Chondrocyte (in vitro differentiated cells): ENCODE results near the gene TOP1. TPM values are rescaled to one million over a fixed set of nuclear protein-coding genes. Genes with fewer than 3 reads are reported as not detected.
"Not testable (repeated sequence)": the region's sequence is repeated elsewhere in the genome, so short reads cannot be mapped to it uniquely, and the experiment has no call there.

Source experiments
- DNase-seq: peaks from one replicate; pipeline ENCODE4 v3.0.0; 2021; ENCODE audit warnings: mixed read lengths, low spot score
- H3K27ac Mint-ChIP-seq: one replicate; pipeline ENCODE4 v1.8.0; 2021; ENCODE audit warnings: mild to moderate bottlenecking, moderate library complexity, mixed read lengths; ENCODE audit not compliant: unreplicated experiment
- H3K27me3 Mint-ChIP-seq: 2 replicates; pipeline ENCODE4 v1.8.0; 2021; ENCODE audit warnings: low read depth, mixed read lengths
- H3K36me3 Mint-ChIP-seq: 2 replicates; pipeline ENCODE4 v1.8.0; 2021; ENCODE audit warnings: low read depth, mixed read lengths
- H3K4me1 Mint-ChIP-seq: 2 replicates; pipeline ENCODE4 v1.8.0; 2021; ENCODE audit warnings: low read depth, mild to moderate bottlenecking, mixed read lengths
- H3K4me3 Mint-ChIP-seq: one replicate; pipeline ENCODE4 v1.8.0; 2021; ENCODE audit warnings: mild to moderate bottlenecking, moderate library complexity, mixed read lengths; ENCODE audit not compliant: unreplicated experiment
- H3K9me3 Mint-ChIP-seq: 2 replicates; pipeline ENCODE4 v1.8.0; 2021; ENCODE audit warnings: low read depth, mixed read lengths
- total RNA-seq: library from RNA; stranded (reverse); gene quantifications from 3 replicates; pipeline ENCODE4 v1.2.1, GENCODE V29; 2021
- TF ChIP-seq, protein P1 (sequence below): fragments of 200-600 bp; sonication (generic); IDR thresholded peaks from 2 replicates; pipeline ENCODE4 v1.5.0; 2021; ENCODE audit warnings: antibody characterized with exemption, mild to moderate bottlenecking, moderate library complexity

TOP1 gene
- total RNA-seq, 1 donor from 2014 or later, result 39.0 TPM

GRCh38 chr20:41116282-41116956, 87.8 kb downstream of the TOP1 start:
- H3K4me3 Mint-ChIP-seq, result no peak overlapping the region
- TF ChIP-seq, protein P1, sequence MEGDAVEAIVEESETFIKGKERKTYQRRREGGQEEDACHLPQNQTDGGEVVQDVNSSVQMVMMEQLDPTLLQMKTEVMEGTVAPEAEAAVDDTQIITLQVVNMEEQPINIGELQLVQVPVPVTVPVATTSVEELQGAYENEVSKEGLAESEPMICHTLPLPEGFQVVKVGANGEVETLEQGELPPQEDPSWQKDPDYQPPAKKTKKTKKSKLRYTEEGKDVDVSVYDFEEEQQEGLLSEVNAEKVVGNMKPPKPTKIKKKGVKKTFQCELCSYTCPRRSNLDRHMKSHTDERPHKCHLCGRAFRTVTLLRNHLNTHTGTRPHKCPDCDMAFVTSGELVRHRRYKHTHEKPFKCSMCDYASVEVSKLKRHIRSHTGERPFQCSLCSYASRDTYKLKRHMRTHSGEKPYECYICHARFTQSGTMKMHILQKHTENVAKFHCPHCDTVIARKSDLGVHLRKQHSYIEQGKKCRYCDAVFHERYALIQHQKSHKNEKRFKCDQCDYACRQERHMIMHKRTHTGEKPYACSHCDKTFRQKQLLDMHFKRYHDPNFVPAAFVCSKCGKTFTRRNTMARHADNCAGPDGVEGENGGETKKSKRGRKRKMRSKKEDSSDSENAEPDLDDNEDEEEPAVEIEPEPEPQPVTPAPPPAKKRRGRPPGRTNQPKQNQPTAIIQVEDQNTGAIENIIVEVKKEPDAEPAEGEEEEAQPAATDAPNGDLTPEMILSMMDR, result no peak
- no peaks in the 10 kb centered on the region for H3K27me3 Mint-ChIP-seq

GRCh38 chr20:41118159-41118558, 89.5 kb downstream of the TOP1 start:
- H3K27me3 Mint-ChIP-seq, H3K9me3 Mint-ChIP-seq, DNase-seq, H3K4me3 Mint-ChIP-seq: not testable (repeated sequence)
- Mint-ChIP-seq H3K4me1 (peaks cover 14% of the 10 kb centered on the region), H3K36me3 (peaks cover 55% of the 10 kb centered on the region), H3K27ac (peak overlapping the region; percentile 81)
- TF ChIP-seq, protein P1, result peak; percentile 64

More at GRCh38 chr20:41116282-41116956, 87.8 kb downstream of the TOP1 start:
- peaks cover 28% of the 10 kb centered on the region for H3K4me1 Mint-ChIP-seq
- no peaks in the 10 kb centered on the region for H3K9me3 Mint-ChIP-seq
- DNase-seq, result no peak
- peaks cover 55% of the 10 kb centered on the region for H3K36me3 Mint-ChIP-seq
- H3K27ac Mint-ChIP-seq, result no peak overlapping the region

GRCh38 chr20:41118632-41119031, 90.0 kb downstream of the TOP1 start:
- peak overlapping the region; percentile 81 for H3K27ac Mint-ChIP-seq
- no peaks in the 10 kb centered on the region for H3K27me3 Mint-ChIP-seq
- H3K4me1 Mint-ChIP-seq, result peaks cover 14% of the 10 kb centered on the region
- H3K4me3 Mint-ChIP-seq, result no peak overlapping the region
- TF ChIP-seq, protein P1, result no peak
- DNase-seq, result no peak
- H3K9me3 Mint-ChIP-seq, result no peaks in the 10 kb centered on the region
- H3K36me3 Mint-ChIP-seq, result peaks cover 56% of the 10 kb centered on the region

DNA sequence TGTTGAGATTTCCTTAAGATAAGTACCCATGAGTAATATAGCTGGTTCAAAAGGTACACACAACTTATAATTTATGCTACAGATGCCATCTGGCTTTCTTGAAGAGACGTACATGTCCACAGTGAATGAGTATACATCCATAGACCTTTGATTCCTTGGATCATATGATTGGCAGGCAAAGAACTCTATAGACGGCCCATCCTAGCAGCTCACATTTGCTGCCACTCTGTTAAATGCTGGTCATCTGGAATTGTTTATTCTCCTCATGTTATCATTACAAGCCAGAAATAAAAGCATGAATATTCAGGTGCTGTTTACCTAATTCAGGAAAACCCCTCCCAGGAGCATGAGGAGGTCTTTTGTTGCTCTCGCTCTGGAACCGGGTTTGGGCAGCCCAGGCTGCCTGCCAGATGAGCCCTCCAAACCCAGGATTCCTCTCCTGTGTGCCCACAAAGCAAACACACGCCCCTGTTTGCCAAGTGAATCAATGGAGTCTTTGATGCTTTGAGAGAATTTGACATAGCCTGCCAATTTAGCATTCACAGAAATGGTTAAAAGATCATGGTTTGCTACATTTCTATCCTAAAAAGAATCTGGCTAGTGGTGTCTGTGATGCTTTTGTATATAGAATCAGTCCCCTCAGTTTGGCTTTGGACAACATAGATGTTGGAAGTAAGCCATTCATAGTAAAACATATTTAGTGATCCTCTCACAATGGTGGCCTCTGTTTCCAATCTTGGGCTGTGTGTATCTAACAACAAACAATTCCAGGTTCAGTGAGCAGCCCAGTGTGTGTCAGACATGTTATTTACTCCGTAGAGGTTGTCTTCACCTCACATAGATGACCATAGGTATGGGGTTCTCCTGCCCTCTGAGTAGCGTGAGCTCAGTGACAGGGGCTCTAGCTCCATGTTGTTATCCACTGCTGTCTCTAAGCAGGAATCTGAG, 91.3 kb downstream of the TOP1 start:
- H3K4me3 Mint-ChIP-seq, result no peak overlapping the region
- H3K4me1 Mint-ChIP-seq, result peaks cover 14% of the 10 kb centered on the region
- DNase-seq, result no peak
- H3K27ac Mint-ChIP-seq, result no peak overlapping the region
- TF ChIP-seq, protein P1, result no peak
- H3K27me3 Mint-ChIP-seq, result no peaks in the 10 kb centered on the region
- peaks cover 53% of the 10 kb centered on the region for H3K36me3 Mint-ChIP-seq
- no peaks in the 10 kb centered on the region for H3K9me3 Mint-ChIP-seq

- Mint-ChIP-seq H3K27me3 (no peaks in the 10 kb centered on the region), H3K4me3 (no peak overlapping the region), H3K9me3 (no peaks in the 10 kb centered on the region), H3K27ac (no peak overlapping the region), H3K4me1 (peaks cover 14% of the 10 kb centered on the region), H3K36me3 (peaks cover 54% of the 10 kb centered on the region)
- TF ChIP-seq, protein P1, result no peak
- DNase-seq, result no peak
These were observed 92.8 kb downstream of the TOP1 start for GRCh38 chr20:41121399-41121798.
